Measurements from ENCODE around the gene KIZ. TPM values are rescaled to one million over a fixed set of nuclear protein-coding genes. Genes with fewer than 3 reads are reported as not detected.

The KIZ gene
- total and polyA plus RNA-seq, 2 of the 4 experiments (the other 2 are of a cell fraction), result 9.9 to 14.0 TPM

- POLR2A ChIA-PET (ENCODE audit: unreplicated experiment), result no interaction called here
- Histone ChIP-seq H3K9me3 (ENCODE audit: control insufficient read depth, insufficient read depth, low read length) (no peaks in the 10 kb centered on the region), H3K56ac (ENCODE audit: extremely low read depth, insufficient read depth, low read length) (no peak overlapping the region), H3K18ac (ENCODE audit: low read depth, low read length) (no peak overlapping the region), H2BK15ac (ENCODE audit: low read depth, low read length) (no peak overlapping the region), H2BK20ac (ENCODE audit: low read depth, low read length) (no peak overlapping the region), H2AK9ac (replicated peaks; ENCODE audit: low read depth, low read length, poor library complexity) (no peak overlapping the region), H4K5ac (ENCODE audit: low read depth, low read length) (no peak overlapping the region), H2BK120ac (ENCODE audit: low read depth, low read length) (no peak overlapping the region), H3K4me2 (ENCODE audit: low read depth, low read length) (no peak overlapping the region), H3K14ac (replicated peaks; ENCODE audit: low read depth, low read length) (no peak overlapping the region), H4K8ac (ENCODE audit: low read depth in 2 of 2, low read length in 2 of 2) (no peak overlapping the region), H3K27ac (ENCODE audit: insufficient read depth, low read length) (no peak overlapping the region), H3K9me1 (ENCODE audit: insufficient read depth, low read length) (no peaks in the 10 kb centered on the region), H3K9ac (ENCODE audit: low read depth, low read length) (no peak overlapping the region), H3K79me1 (ENCODE audit: low read depth in 1 of 2, low read length in 2 of 2) (no peaks in the 10 kb centered on the region), H3K4ac (ENCODE audit: low read depth, low read length) (no peak overlapping the region), H2BK5ac (ENCODE audit: low read depth, low read length, poor library complexity, severe bottlenecking) (no peak overlapping the region), H3K27me3 (ENCODE audit: control insufficient read depth, insufficient read depth, low read length) (no peaks in the 10 kb centered on the region), H4K20me1 (ENCODE audit: insufficient read depth, low read length) (no peaks in the 10 kb centered on the region), H2AK5ac (ENCODE audit: low read depth, low read length) (no peak overlapping the region), H2AFZ (replicated peaks; ENCODE audit: low read length, poor library complexity) (no peak overlapping the region), H4K91ac (ENCODE audit: insufficient read depth, low read depth, low read length) (no peak overlapping the region), H3K36me3 (ENCODE audit: control insufficient read depth, insufficient read depth, low read length) (no peaks in the 10 kb centered on the region; the same call in 1 of the 2 replicates), H3K4me3 (ENCODE audit: insufficient read depth, low read depth, low read length) (no peak overlapping the region), H3K4me1 (ENCODE audit: control insufficient read depth, insufficient read depth, low read length) (no peaks in the 10 kb centered on the region), H3K23ac (ENCODE audit: low read depth, low read length) (no peak overlapping the region)
- CTCF ChIA-PET, result no interaction called here
- ATAC-seq (ENCODE audit: low read depth) (no peak), DNase-seq (no peak)
- TF ChIP-seq RCOR1 (IDR thresholded peaks at IDR 0.05; ENCODE audit: insufficient replicate concordance, low read length) (no peak), NFE2L2 (IDR thresholded peaks at IDR 0.05; ENCODE audit: low read depth, low read length) (no peak), RAD21 (IDR thresholded peaks at IDR 0.05; ENCODE audit: low read length) (no peak), MAFK (IDR thresholded peaks at IDR 0.05; ENCODE audit: low read depth, low read length) (no peak), CHD1 (IDR thresholded peaks at IDR 0.05; ENCODE audit: low read depth, low read length) (no peak), MAZ (IDR thresholded peaks at IDR 0.05; ENCODE audit: borderline replicate concordance, low read depth, low read length) (no peak), USF2 (IDR thresholded peaks at IDR 0.05; ENCODE audit: low read depth, low read length) (no peak), CTCF (conservative IDR thresholded peaks at IDR 0.05; ENCODE audit: low read depth, low read length) (no peak), BHLHE40 (IDR thresholded peaks at IDR 0.05; ENCODE audit: low read depth, low read length) (no peak), CEBPB (IDR thresholded peaks at IDR 0.05; ENCODE audit: low read depth, low read length) (no peak)
- intact Hi-C loops (cut with micrococcal nuclease), result no loop called here
- BruUV-seq (replicated peaks), result no TSS peak
- dilution Hi-C loops (cut with HindIII; ENCODE audit: low sequenced_read_pairs, unreplicated experiment), result no loop called here
- no CpG with 5 or more reads among the region's 5 CpGs for WGBS, 2 experiments (ENCODE audit: extremely low coverage in 2 of 2, insufficient read length in 1 of 2)
- in situ Hi-C loops (cut with MboI; ENCODE audit: low sequenced_read_pairs), result no loop called here
Measured at GRCh38 chr20:21167261-21167660, 41.4 kb downstream of the KIZ start.

Measured in IMR-90 (cell line).